A549 (cell line): ENCODE results near the gene TMEM63C. TPM values are rescaled to one million over a fixed set of nuclear protein-coding genes. Genes with fewer than 3 reads are reported as not detected.

Experiments
- ATAC-seq, 2 experiments: fragments of 200-7000 bp in 1 of 2; fragments of >200 bp in 1 of 2; cut with Nextera tagmentation in 1 of 2; cut with Tn5 transposase in 1 of 2; 3 replicates each; pipeline versions ENCODE4 v1.8.0 to v1.9.1; 2018 to 2020; ENCODE audit warnings: mild to moderate bottlenecking in 1 of 2, moderate library complexity in 1 of 2
- CTCF ChIA-PET: fragments of 300-600 bp; sonication (Branson Sonifier 250); formaldehyde crosslinking; extraction: SDS; loops from one replicate; lab custom pipeline; 2021; ENCODE audit warnings: antibody characterized with exemption, inconsistent platforms; lab: Yijun Ruan, JAX
- POLR2A ChIA-PET: fragments of 350-600 bp; formaldehyde crosslinking; extraction: SDS; loops from one replicate; lab custom pipeline; 2021; ENCODE audit warnings: antibody characterized with exemption, inconsistent platforms; lab: Yijun Ruan, JAX
- DNase-seq, 2 experiments: peaks; one replicate each; pipeline versions ENCODE4 v3.0.0 to v3.0.0-alpha.2; 2011 to 2016; ENCODE audit warnings: low read depth in 1 of 2, low spot score in 1 of 2
- FAIRE-seq: peaks from 2 replicates; lab custom pipeline; 2011; peaks lifted over from hg19 to GRCh38; lab: Jason Lieb, UNC
- H3K27ac ChIP-seq, 2 experiments: fragments of >200 bp; sonication (Bioruptor Twin); formaldehyde crosslinking; 3 replicates each; pipeline ENCODE4 v1.5.1; 2016 to 2017
- H3K4me1 ChIP-seq: fragments of >200 bp; sonication (Bioruptor Twin); formaldehyde crosslinking; 3 replicates; pipeline ENCODE4 v1.6.1; 2016
- H3K4me2 ChIP-seq: fragments of >200 bp; sonication (Bioruptor Twin); formaldehyde crosslinking; 3 replicates; pipeline ENCODE4 v1.6.1; 2016
- H3K4me3 ChIP-seq: fragments of >200 bp; sonication (Bioruptor Twin); formaldehyde crosslinking; 3 replicates; pipeline ENCODE4 v1.5.1; 2016
- H3K9me3 ChIP-seq: fragments of >200 bp; sonication (Bioruptor Twin); formaldehyde crosslinking; 3 replicates; pipeline ENCODE4 v1.6.1; 2016
- ATOH8 ChIP-seq: fragments of 250-450 bp; sonication (Bioruptor Pico); IDR thresholded peaks from 2 replicates; pipeline ENCODE4 v1.5.0; 2020; ENCODE audit warnings: low read depth, mild to moderate bottlenecking, moderate library complexity
- BCL3 ChIP-seq: fragments of >200 bp; sonication (Bioruptor Twin); formaldehyde crosslinking; IDR thresholded peaks from 3 replicates; pipeline ENCODE4 v1.6.1; 2016
- BHLHE40 ChIP-seq: IDR thresholded peaks from 2 replicates; pipeline ENCODE4 v1.6.1; 2012; ENCODE audit warnings: low read depth, low read length, inconsistent platforms
- CBX2 ChIP-seq: fragments of 200-600 bp; sonication (generic); IDR thresholded peaks from 2 replicates; pipeline ENCODE4 v1.6.1; 2016; ENCODE audit warnings: low read depth, mild to moderate bottlenecking, borderline replicate concordance
- CHD2 ChIP-seq: fragments of 150-350 bp; IDR thresholded peaks from 2 replicates; pipeline ENCODE4 v1.6.1; 2014; ENCODE audit warnings: low read length; ENCODE audit not compliant: partially characterized antibody
- CTCF ChIP-seq: fragments of >200 bp; sonication (Bioruptor Twin); formaldehyde crosslinking; IDR thresholded peaks from 3 replicates; pipeline ENCODE4 v1.5.1; 2016
- E2F6 ChIP-seq: IDR thresholded peaks from 2 replicates; pipeline ENCODE4 v1.6.1; 2012; ENCODE audit warnings: low read depth, borderline replicate concordance
- EHF ChIP-seq: fragments of 250-450 bp; sonication (Bioruptor Pico); IDR thresholded peaks from 2 replicates; pipeline ENCODE4 v1.5.0; 2020; ENCODE audit warnings: mild to moderate bottlenecking
- ESRRA ChIP-seq: fragments of 150-350 bp; IDR thresholded peaks from 2 replicates; pipeline ENCODE4 v1.6.1; 2014; ENCODE audit warnings: mild to moderate bottlenecking, low read length, borderline replicate concordance
- FOSB ChIP-seq: fragments of 250-450 bp; sonication (Bioruptor Pico); IDR thresholded peaks from 2 replicates; pipeline ENCODE4 v1.5.0; 2020; ENCODE audit warnings: mild to moderate bottlenecking, moderate library complexity
- FOSL2 ChIP-seq, 2 experiments: fragments of 450-650 bp in 1 of 2; fragments of >200 bp in 1 of 2; sonication (Bioruptor Twin) in 1 of 2; formaldehyde crosslinking; IDR thresholded peaks; 2 replicates each; pipeline versions ENCODE4 v1.5.0 to v1.6.1; 2016 to 2020; ENCODE audit warnings: mild to moderate bottlenecking in 1 of 2, moderate library complexity in 1 of 2
- GATA3 ChIP-seq: IDR thresholded peaks from 2 replicates; pipeline ENCODE4 v1.6.1; 2012; ENCODE audit warnings: borderline replicate concordance
- HDAC2 ChIP-seq: fragments of 200-600 bp; sonication (generic); IDR thresholded peaks from 2 replicates; pipeline ENCODE4 v1.6.1; 2016
- HES2 ChIP-seq: fragments of >200 bp; sonication (Bioruptor Twin); formaldehyde crosslinking; IDR thresholded peaks from 2 replicates; pipeline ENCODE4 v1.6.1; 2016
- HOXA7 ChIP-seq: fragments of 250-450 bp; sonication (Bioruptor Pico); IDR thresholded peaks from 2 replicates; pipeline ENCODE4 v1.5.0; 2020; ENCODE audit warnings: mild to moderate bottlenecking, moderate library complexity
- JUN ChIP-seq, 2 experiments: fragments of >200 bp; sonication (Bioruptor Twin); formaldehyde crosslinking; IDR thresholded peaks; 2 replicates in 1 of 2; 3 replicates in 1 of 2; pipeline ENCODE4 v1.6.1; 2016 to 2017
- JUNB ChIP-seq: fragments of >200 bp; sonication (Bioruptor Twin); formaldehyde crosslinking; IDR thresholded peaks from 2 replicates; pipeline ENCODE4 v1.6.1; 2016
- KDM1A ChIP-seq: fragments of 200-600 bp; sonication (generic); IDR thresholded peaks from 2 replicates; pipeline ENCODE4 v1.6.1; 2016; ENCODE audit warnings: low read depth, mild to moderate bottlenecking
- MAX ChIP-seq: IDR thresholded peaks from 2 replicates; pipeline ENCODE4 v1.6.1; 2012
- MAZ ChIP-seq: fragments of 150-350 bp; IDR thresholded peaks from 2 replicates; pipeline ENCODE4 v1.6.1; 2014; ENCODE audit warnings: antibody characterized with exemption, low read depth, low read length, borderline replicate concordance
- MYC ChIP-seq: IDR thresholded peaks from 2 replicates; pipeline ENCODE4 v1.6.1; 2012; ENCODE audit warnings: mild to moderate bottlenecking, inconsistent platforms, low read length, improper control_type of control experiment, borderline replicate concordance
- PBX3 ChIP-seq: IDR thresholded peaks from 2 replicates; pipeline ENCODE4 v1.6.1; 2012
- POLR2A ChIP-seq: IDR thresholded peaks from 2 replicates; pipeline ENCODE4 v1.6.1; 2012; ENCODE audit warnings: mild to moderate bottlenecking, low read length
- RAD21 ChIP-seq, 2 experiments: fragments of >200 bp in 1 of 2; sonication (Bioruptor Twin) in 1 of 2; formaldehyde crosslinking in 1 of 2; IDR thresholded peaks in 1 of 2; conservative IDR thresholded peaks in 1 of 2; 2 replicates in 1 of 2; 3 replicates in 1 of 2; pipeline ENCODE4 v1.6.1; 2012 to 2018; ENCODE audit warnings: inconsistent platforms in 1 of 2
- RARB ChIP-seq: fragments of 250-450 bp; sonication (Bioruptor Pico); IDR thresholded peaks from 2 replicates; pipeline ENCODE4 v1.8.0; 2021; ENCODE audit warnings: mild to moderate bottlenecking, moderate library complexity
- RFX5 ChIP-seq: fragments of 450-650 bp; IDR thresholded peaks from 2 replicates; pipeline ENCODE4 v1.7.1; 2014; ENCODE audit warnings: antibody characterized with exemption, mild to moderate bottlenecking, moderate library complexity
- SREBF2 ChIP-seq: fragments of 450-650 bp; IDR thresholded peaks from 2 replicates; pipeline ENCODE4 v1.6.1; 2014; ENCODE audit warnings: mild to moderate bottlenecking, moderate library complexity
- ZC3H11A ChIP-seq: fragments of 450-650 bp; IDR thresholded peaks from 2 replicates; pipeline ENCODE4 v1.6.1; 2014; ENCODE audit warnings: antibody characterized with exemption, mild to moderate bottlenecking
- ZFP36 ChIP-seq: fragments of 450-650 bp; IDR thresholded peaks from 2 replicates; pipeline ENCODE4 v1.6.1; 2014; ENCODE audit warnings: borderline replicate concordance; ENCODE audit not compliant: partially characterized antibody
- ZNF302 ChIP-seq: fragments of 250-450 bp; sonication (Bioruptor Pico); IDR thresholded peaks from 2 replicates; pipeline ENCODE4 v1.9.0; 2021; ENCODE audit warnings: inconsistent platforms, mild to moderate bottlenecking, moderate library complexity
- WGBS: methylation state at CpG from one replicate; pipeline ENCODE4 v1.1.6; 2017; ENCODE audit errors: missing lambda C conversion rate; 5-methylcytosine and 5-hydroxymethylcytosine counted together
- polyA plus RNA-seq, 4 experiments: library from polyadenylated mRNA; depleted of rRNA in 3 of 4; stranded (reverse); fragments of >200 nt; fragmentation: RNase III in 1 of 4; extraction: RNeasy Plus Mini Kit Qiagen cat#74134 plus additional on column Dnase treatment in 1 of 4; gene quantifications; 2 replicates in 3 of 4; 3 replicates in 1 of 4; pipeline ENCODE4 v1.2.3, GENCODE V29; 2011 to 2017

Gene TMEM63C
- polyA plus RNA-seq, 2 of the 4 experiments (the other 2 are of a cell fraction) = 0.43 to 0.57 TPM

- Histone ChIP-seq H3K27ac (no peak overlapping the region), H3K4me2 (no peak overlapping the region), H3K4me1 (no peaks in the 10 kb centered on the region), H3K4me3 (no peak overlapping the region), H3K9me3 (peaks cover 23% of the 10 kb centered on the region)
- ChIA-PET CTCF (interaction anchor here (0.6 kb wide), 1 partner anchor 13 kb away, joined by 4 read pairs; no protein-coding TSS in a partner anchor), POLR2A (no interaction called here)
- under 1% methylated on average over 3 of the region's 3 CpGs for WGBS
- DNase-seq (no peak), ATAC-seq (no peak), FAIRE-seq (no peak)
- TF ChIP-seq JUNB (no peak), FOSB (no peak), RAD21 (conservative IDR thresholded peaks at IDR 0.05 in 1 of 2, IDR thresholded peaks at IDR 0.05 in 1 of 2) (no peak), SREBF2 (no peak), KDM1A (no peak), EHF (CRISPR knock-in tag) (no peak), PBX3 (no peak), ZC3H11A (no peak), CTCF (no peak), FOSL2 (IDR thresholded peaks at IDR 0.05) (no peak), FOSL2 (CRISPR knock-in tag; IDR thresholded peaks at IDR 0.05) (no peak), HDAC2 (no peak), CHD2 (no peak), MAX (no peak), CBX2 (no peak), GATA3 (no peak), HOXA7 (CRISPR knock-in tag) (no peak), MYC (no peak), RARB (CRISPR knock-in tag) (no peak)
Observed at GRCh38 chr14:77170045-77170444, 11.6 kb upstream of the TMEM63C start.

GRCh38 chr14:77172916-77173315, 8.7 kb upstream of the TMEM63C start:
- 49% methylated on average over 5 of the region's 5 CpGs for WGBS
- FAIRE-seq = no peak
- CTCF ChIA-PET = interaction anchor here (1.4 to 2.8 kb wide), 4 partner anchors 21 to 148 kb away, joined by 4 to 12 read pairs (median 6); partner anchors contain the start of genes GSTZ1 and POMT2

More at GRCh38 chr14:77172916-77173315, 8.7 kb upstream of the TMEM63C start:
- Histone ChIP-seq H3K4me1 (no peaks in the 10 kb centered on the region), H3K9me3 (peaks cover 23% of the 10 kb centered on the region), H3K4me3 (no peak overlapping the region), H3K27ac (no peak overlapping the region), H3K4me2 (no peak overlapping the region)
- no peak for DNase-seq
- ATAC-seq = no peak
- TF ChIP-seq ATOH8 = no peak
- no peak for TF ChIP-seq CTCF
- no peak for TF ChIP-seq ZNF302
- no peak for TF ChIP-seq RAD21 (conservative IDR thresholded peaks at IDR 0.05 in 1 of 2, IDR thresholded peaks at IDR 0.05 in 1 of 2)
- no peak for TF ChIP-seq JUN (IDR thresholded peaks at IDR 0.05)
- TF ChIP-seq ESRRA = no peak
- TF ChIP-seq RFX5 = no peak
- TF ChIP-seq E2F6 = no peak
- TF ChIP-seq BCL3 = no peak
- TF ChIP-seq HES2 = no peak
- no peak for TF ChIP-seq BHLHE40
- TF ChIP-seq MAZ = no peak
- TF ChIP-seq POLR2A = no peak
- no peak for TF ChIP-seq ZFP36
- POLR2A ChIA-PET = no interaction called here
